ENCODE data around the gene ARID4B.

DNA sequence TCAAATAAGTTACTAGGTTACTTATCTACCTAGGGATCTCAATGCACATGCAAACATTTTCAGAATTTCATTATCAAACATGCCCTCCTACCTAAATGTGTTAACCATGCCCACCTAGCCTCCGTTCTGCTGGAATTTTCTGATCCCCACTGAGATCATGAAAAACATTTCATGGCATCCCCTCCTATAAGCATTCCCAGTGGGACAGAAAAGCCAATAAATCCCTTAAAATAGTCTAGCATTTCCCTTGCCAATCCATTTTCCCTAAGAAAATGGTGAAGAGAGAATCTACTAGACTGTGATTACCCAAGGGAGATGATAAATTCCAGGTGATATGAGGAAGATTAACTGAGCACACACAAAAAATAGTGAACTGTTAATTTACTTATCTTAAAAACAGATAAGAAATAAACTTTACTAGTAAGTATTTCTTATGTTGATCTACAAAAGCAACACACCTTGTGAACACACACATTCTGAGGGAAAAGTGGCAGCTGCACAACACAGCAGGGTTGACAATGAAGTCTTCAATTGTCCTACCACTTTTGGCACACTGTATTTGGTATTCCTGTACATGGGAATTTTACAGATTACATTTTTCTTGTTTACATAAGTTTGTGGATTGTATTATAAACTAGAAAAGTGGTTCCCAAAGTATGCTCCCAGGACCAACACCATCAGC lies 49.6 kb downstream of the ARID4B start:
- TF ChIP-seq ZNF24 (tag by site-specific recombination; IDR thresholded peaks at IDR 0.05) (no peak), ZIC2 (tag by site-specific recombination; IDR thresholded peaks at IDR 0.05) (no peak), GFI1B (tag by site-specific recombination; IDR thresholded peaks at IDR 0.05) (no peak)
